BE2C (cell line): ENCODE results near the gene PLEKHF1.
"Not testable (repeated sequence)": the region's sequence is repeated elsewhere in the genome, so short reads cannot be mapped to it uniquely, and the experiment has no call there.

Source experiments
- DNase-seq: peaks from one replicate; pipeline ENCODE4 v3.0.0-alpha.2; 2020
- H3K27me3 ChIP-seq: fragments of 250-450 bp; sonication (Bioruptor Pico); 2 replicates; pipeline ENCODE4 v1.5.1; 2020; ENCODE audit warnings: mild to moderate bottlenecking
- H3K36me3 ChIP-seq: fragments of 250-450 bp; sonication (Bioruptor Pico); 2 replicates; pipeline ENCODE4 v1.5.1; 2020; ENCODE audit warnings: mild to moderate bottlenecking
- H3K4me1 ChIP-seq: fragments of 250-450 bp; sonication (Bioruptor Pico); 2 replicates; pipeline ENCODE4 v1.5.1; 2020
- H3K4me3 ChIP-seq: 2 replicates; pipeline ENCODE4 v1.5.1; 2011; ENCODE audit warnings: low read depth, low read length
- H3K9me3 ChIP-seq: fragments of 250-450 bp; sonication (Bioruptor Pico); 2 replicates; pipeline ENCODE4 v1.5.1; 2020
- TF ChIP-seq, protein P1 (sequence below): IDR thresholded peaks from 2 replicates; pipeline ENCODE4 v1.5.1; 2012; ENCODE audit warnings: mild to moderate bottlenecking, low read depth, low read length

The PLEKHF1 gene

DNA sequence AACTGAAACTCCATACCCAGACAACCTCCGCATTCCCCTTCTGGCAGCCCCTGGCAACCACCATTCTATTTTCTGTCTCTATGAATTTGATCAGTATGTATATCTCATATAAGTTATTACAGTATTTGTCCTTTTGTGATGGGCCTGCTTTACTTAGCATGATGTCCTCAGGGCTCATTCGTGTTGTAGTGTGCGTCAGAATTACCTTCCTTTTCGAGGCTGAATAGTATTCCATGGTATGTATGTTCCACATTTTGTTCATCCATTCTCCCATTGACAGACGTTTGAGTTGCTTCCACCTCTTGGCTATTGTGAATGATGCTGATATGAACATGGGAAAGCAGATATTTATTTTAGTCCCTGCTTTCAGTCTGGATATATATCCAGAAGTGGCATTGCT lies 5.0 kb downstream of the PLEKHF1 start:
- no peaks in the 10 kb centered on the region for H3K9me3 ChIP-seq
- no peaks in the 10 kb centered on the region for H3K27me3 ChIP-seq
- DNase-seq = no peak
- H3K4me1 ChIP-seq = no peaks in the 10 kb centered on the region
- TF ChIP-seq, protein P1, sequence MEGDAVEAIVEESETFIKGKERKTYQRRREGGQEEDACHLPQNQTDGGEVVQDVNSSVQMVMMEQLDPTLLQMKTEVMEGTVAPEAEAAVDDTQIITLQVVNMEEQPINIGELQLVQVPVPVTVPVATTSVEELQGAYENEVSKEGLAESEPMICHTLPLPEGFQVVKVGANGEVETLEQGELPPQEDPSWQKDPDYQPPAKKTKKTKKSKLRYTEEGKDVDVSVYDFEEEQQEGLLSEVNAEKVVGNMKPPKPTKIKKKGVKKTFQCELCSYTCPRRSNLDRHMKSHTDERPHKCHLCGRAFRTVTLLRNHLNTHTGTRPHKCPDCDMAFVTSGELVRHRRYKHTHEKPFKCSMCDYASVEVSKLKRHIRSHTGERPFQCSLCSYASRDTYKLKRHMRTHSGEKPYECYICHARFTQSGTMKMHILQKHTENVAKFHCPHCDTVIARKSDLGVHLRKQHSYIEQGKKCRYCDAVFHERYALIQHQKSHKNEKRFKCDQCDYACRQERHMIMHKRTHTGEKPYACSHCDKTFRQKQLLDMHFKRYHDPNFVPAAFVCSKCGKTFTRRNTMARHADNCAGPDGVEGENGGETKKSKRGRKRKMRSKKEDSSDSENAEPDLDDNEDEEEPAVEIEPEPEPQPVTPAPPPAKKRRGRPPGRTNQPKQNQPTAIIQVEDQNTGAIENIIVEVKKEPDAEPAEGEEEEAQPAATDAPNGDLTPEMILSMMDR = no peak
- H3K36me3 ChIP-seq = no peaks in the 10 kb centered on the region; the same call in 1 of the 2 replicates
- H3K4me3 ChIP-seq = no peak overlapping the region

DNA sequence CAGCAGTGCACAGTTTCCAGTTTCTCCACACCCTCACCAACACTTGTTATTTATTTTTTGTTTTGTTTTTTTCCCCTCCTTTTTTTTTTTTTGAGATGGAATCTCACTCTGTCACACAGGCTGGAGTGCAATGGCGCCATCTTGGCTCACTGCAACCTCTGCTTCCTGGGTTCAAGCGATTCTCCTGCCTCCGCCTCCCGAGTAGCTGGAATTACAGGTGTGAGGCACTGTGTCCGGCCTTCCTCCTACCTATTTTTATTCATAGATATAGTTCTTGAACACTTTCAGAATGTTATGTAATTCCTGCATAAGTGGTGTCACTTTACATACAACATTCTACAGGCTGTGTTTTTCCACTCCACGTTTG lies 5.7 kb downstream of the PLEKHF1 start:
- not testable (repeated sequence) for H3K4me3 ChIP-seq, DNase-seq, H3K4me1 ChIP-seq, H3K9me3 ChIP-seq, H3K27me3 ChIP-seq, H3K36me3 ChIP-seq

DNA sequence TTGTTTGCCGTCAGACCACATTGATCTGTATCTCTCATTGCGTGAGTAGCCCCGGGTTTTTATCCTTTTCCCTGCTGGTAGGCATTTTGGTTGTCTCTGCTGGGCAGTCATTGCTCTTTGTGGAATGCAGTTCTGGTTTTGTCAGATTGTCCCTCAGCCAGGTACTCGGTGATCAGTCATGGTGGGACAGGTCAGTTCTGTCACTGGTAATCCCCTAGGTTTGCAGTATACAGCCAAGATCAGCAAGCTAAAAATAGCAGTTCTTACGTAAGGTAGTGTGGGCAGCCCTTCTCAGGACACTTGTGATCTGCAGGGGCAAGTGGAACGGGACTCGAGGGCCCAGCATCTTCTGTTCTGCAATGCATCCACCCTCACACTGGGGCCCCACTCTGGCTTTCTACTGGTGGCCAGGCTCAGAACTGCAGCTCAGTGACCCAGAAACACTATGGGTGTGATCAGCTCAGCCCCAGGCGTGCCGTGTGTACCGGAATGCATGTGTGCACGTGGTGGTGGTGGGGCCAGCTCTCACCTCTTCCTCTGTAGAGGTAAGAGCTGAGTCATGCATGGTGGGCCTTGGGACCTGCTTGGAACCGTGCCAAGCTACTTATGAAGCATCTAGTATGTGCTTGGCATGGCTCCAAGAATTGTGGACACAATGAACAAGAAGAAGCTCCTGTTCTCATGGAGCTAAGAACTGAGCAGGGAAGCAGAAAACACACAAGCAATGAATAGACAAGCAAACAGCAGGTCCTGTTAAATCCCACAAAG lies 6.3 kb downstream of the PLEKHF1 start:
- no peak for DNase-seq
- TF ChIP-seq, protein P1 = peak; percentile 13; the same call in 1 of the 2 replicates
- no peaks in the 10 kb centered on the region; the same call in 1 of the 2 replicates for H3K36me3 ChIP-seq
- no peaks in the 10 kb centered on the region for H3K4me1 ChIP-seq
- H3K27me3 ChIP-seq = no peaks in the 10 kb centered on the region
- no peak overlapping the region for H3K4me3 ChIP-seq
- H3K9me3 ChIP-seq = no peaks in the 10 kb centered on the region

DNA sequence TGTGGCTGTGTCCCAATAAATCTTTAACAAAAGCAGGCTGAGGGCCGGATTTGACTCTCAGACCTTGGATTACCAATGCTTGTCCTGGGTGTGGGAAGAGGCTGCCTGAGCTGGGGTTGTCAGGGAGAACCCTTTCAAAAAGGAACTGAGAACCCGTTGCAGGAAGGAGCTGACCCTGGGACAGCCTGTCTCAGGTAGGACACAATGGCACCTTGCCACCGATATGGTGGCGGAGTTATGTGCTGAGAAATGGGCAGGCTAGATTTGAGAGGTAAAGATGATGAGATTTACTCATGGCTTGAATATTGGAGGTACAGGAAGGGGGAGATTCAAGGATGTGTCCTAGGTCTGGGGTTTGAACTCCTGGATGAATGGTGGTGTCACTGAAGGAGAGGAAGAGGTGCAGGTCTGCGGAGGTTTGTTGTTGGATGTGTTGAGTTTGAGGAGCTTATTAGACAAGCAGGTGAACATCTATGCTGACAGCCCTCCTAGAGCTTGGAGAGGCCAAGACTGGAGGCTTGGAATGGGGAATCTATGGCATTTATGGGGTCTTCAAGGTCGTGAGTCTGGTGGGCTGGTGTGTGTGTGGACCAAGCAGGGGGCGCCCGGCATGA lies 7.2 kb downstream of the PLEKHF1 start:
- H3K4me1 ChIP-seq = no peaks in the 10 kb centered on the region
- H3K9me3 ChIP-seq = no peaks in the 10 kb centered on the region
- TF ChIP-seq, protein P1 = no peak
- no peaks in the 10 kb centered on the region; the same call in 1 of the 2 replicates for H3K36me3 ChIP-seq
- no peak for DNase-seq
- no peak overlapping the region for H3K4me3 ChIP-seq
- no peaks in the 10 kb centered on the region for H3K27me3 ChIP-seq

DNA sequence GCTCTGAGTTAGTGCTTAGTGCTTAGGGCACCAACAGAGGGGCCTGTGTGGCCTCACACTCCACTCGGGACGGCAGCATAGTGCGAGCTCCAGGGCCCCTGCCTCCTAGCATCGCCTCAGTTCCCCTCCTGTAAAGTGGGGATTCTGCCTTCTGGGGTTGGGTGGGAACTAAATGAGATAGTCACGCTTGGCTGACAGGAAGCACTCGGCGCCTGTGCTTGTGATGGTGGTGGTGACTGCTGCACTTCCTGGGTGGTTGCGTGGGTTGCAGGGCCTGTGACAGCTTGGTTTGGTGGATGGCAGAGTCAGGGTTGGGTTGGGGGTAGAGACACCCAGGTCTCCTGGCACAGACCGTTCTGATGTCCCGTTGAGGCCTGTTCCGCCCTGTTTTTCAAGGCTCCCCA lies 7.7 kb downstream of the PLEKHF1 start:
- no peaks in the 10 kb centered on the region for H3K9me3 ChIP-seq
- H3K36me3 ChIP-seq = no peaks in the 10 kb centered on the region; the same call in 1 of the 2 replicates
- DNase-seq = no peak
- no peaks in the 10 kb centered on the region for H3K27me3 ChIP-seq
- no peaks in the 10 kb centered on the region for H3K4me1 ChIP-seq
- TF ChIP-seq, protein P1 = no peak
- no peak overlapping the region for H3K4me3 ChIP-seq

DNA sequence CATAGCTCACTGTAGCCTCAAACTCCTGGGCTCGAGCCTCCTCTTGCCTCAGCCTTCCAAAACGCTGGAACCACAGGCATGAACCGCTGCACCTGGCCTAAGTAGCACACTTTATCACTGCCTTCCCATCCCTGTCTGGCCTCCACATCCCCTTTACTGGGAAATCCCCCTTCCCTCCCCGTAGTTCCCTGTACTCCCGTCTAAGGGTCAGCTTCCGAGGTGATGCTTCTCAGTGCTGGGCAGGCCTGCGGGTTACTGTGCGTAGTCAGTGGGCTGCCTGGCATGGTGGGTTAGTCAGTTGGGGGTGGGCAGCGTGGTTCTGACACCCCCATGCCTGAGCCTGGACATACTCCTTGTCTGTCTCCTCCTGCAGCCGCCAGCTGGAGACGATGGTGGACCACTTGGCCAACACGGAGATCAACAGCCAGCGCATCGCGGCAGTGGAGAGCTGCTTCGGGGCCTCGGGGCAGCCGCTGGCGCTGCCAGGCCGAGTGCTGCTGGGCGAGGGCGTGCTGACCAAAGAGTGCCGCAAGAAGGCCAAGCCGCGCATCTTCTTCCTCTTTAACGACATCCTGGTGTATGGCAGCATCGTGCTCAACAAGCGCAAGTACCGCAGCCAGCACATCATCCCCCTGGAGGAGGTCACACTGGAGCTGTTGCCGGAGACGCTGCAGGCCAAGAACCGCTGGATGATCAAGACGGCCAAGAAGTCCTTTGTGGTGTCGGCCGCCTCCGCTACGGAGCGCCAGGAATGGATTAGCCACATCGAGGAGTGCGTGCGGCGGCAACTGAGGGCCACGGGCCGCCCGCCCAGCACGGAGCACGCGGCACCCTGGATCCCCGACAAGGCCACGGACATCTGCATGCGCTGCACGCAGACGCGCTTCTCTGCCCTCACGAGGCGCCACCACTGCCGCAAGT lies 8.4 kb downstream of the PLEKHF1 start:
- DNase-seq = no peak
- Histone ChIP-seq H3K9me3 (no peaks in the 10 kb centered on the region), H3K4me1 (no peaks in the 10 kb centered on the region), H3K36me3 (no peaks in the 10 kb centered on the region; the same call in 1 of the 2 replicates), H3K4me3 (no peak overlapping the region), H3K27me3 (no peaks in the 10 kb centered on the region)
- TF ChIP-seq, protein P1 = no peak
